ENCODE data around the gene TREX2. TPM values are rescaled to one million over a fixed set of nuclear protein-coding genes. Genes with fewer than 3 reads are reported as not detected.

TREX2 gene
- total and polyA plus RNA-seq, 2 of the 8 experiments (the other 6 are each of a cell fraction or from before 2014, with no cell fraction given), result 0.71 to 0.80 TPM

GRCh38 chrX:153398275-153398960, 47.4 kb downstream of the TREX2 start:
- Histone ChIP-seq H3K14ac (ENCODE audit: insufficient read length) (no peak overlapping the region), H3K27me3 (replicated peaks in 1 of 4; ENCODE audit: control insufficient read depth in 3 of 4, extremely low read depth in 1 of 4, insufficient read depth in 3 of 4, low read length in 3 of 4) (no peaks in the 10 kb centered on the region), H2BK5ac (ENCODE audit: low read depth, low read length) (no peak overlapping the region), H3K4me3 (ENCODE audit: extremely low read depth in 1 of 4, insufficient read depth in 2 of 4, low read depth in 3 of 4, low read length in 4 of 4) (no peak overlapping the region), H3K23me2 (ENCODE audit: low read depth, low read length) (no peaks in the 10 kb centered on the region), H3K79me2 (ENCODE audit: control insufficient read depth in 1 of 2, insufficient read depth in 2 of 2, low read length in 2 of 2) (no peaks in the 10 kb centered on the region), H2BK12ac (ENCODE audit: low read depth, low read length) (no peak overlapping the region), H3K4me2 (ENCODE audit: insufficient read depth in 1 of 2, low read depth in 2 of 2, low read length in 2 of 2) (no peak overlapping the region), H2BK20ac (ENCODE audit: low read length) (no peak overlapping the region), H3K36me3 (ENCODE audit: control insufficient read depth in 2 of 4, insufficient read depth in 4 of 4, low read length in 3 of 4) (no peaks in the 10 kb centered on the region), H3K9me3 (ENCODE audit: insufficient read depth in 2 of 2, low read depth in 1 of 2, low read length in 1 of 2) (no peaks in the 10 kb centered on the region; a peak in 1 of 4 replicates), H4K20me1 (replicated peaks in 1 of 2; ENCODE audit: control insufficient read depth in 1 of 2, insufficient read depth in 2 of 2, low read length in 2 of 2) (no peaks in the 10 kb centered on the region), H2AK5ac (ENCODE audit: low read depth, low read length) (no peak overlapping the region), H3K27ac (ENCODE audit: low read depth, low read length) (no peak overlapping the region), H3K56ac (replicated peaks; ENCODE audit: insufficient read length, low read depth, low read length) (no peak overlapping the region), H3K79me1 (ENCODE audit: low read depth, low read length) (no peaks in the 10 kb centered on the region), H2BK120ac (replicated peaks; ENCODE audit: low read depth, low read length) (no peak overlapping the region), H3K18ac (ENCODE audit: extremely low read depth, low read length) (no peak overlapping the region), H3K23ac (ENCODE audit: insufficient read length) (no peak overlapping the region), H4K8ac (ENCODE audit: extremely low read depth, insufficient read depth, low read length) (no peak overlapping the region), H4K91ac (replicated peaks; ENCODE audit: insufficient read length, low read length) (no peak overlapping the region), H2AFZ (ENCODE audit: low read length) (no peak overlapping the region), H4K5ac (ENCODE audit: insufficient read length, low read depth, low read length) (no peak overlapping the region), H2BK15ac (ENCODE audit: low read length) (no peak overlapping the region), H3K9ac (replicated peaks in 1 of 4; ENCODE audit: extremely low read depth in 1 of 4, low read depth in 3 of 4, low read length in 3 of 4) (no peak overlapping the region), H3K4ac (replicated peaks; ENCODE audit: insufficient read length, low read depth, low read length) (no peak overlapping the region), H3K4me1 (replicated peaks in 1 of 4; ENCODE audit: control insufficient read depth in 3 of 4, insufficient read depth in 4 of 4, low read length in 3 of 4) (no peaks in the 10 kb centered on the region)
- no peak for FAIRE-seq
- TF ChIP-seq TAF7 (optimal IDR thresholded peaks at IDR 0.05; ENCODE audit: borderline replicate concordance, low read depth, low read length) (no peak), SP2 (IDR thresholded peaks at IDR 0.05; ENCODE audit: low read length) (no peak), BACH1 (IDR thresholded peaks at IDR 0.05; ENCODE audit: low read length) (no peak), SUZ12 (IDR thresholded peaks at IDR 0.05; ENCODE audit: low read length) (no peak), TCF12 (IDR thresholded peaks at IDR 0.05; ENCODE audit: low read depth, low read length) (no peak), GABPA (IDR thresholded peaks at IDR 0.05; ENCODE audit: borderline replicate concordance, insufficient read depth, low read length) (no peak)
- CTCF ChIA-PET (ENCODE audit: partially characterized antibody), result interaction anchor here (0.9 to 1.6 kb wide), 3 partner anchors 10 to 457 kb away, joined by 3 to 5 read pairs (median 3); no protein-coding TSS in a partner anchor
- WGBS, 2 experiments (ENCODE audit: extremely low coverage in 1 of 2, insufficient coverage in 1 of 2, insufficient read length in 1 of 2, insufficient replicate concordance in 2 of 2, low coverage in 1 of 2, low lambda C conversion rate in 2 of 2, missing lambda C conversion rate in 1 of 2), result 85% methylated on average over 6 of the region's 17 CpGs; no CpG with 5 or more reads in 1 of the 2 experiments
- POLR2A ChIA-PET (ENCODE audit: partially characterized antibody), result no interaction called here
- DNase-seq (ENCODE audit: low read depth in 1 of 2, low spot score in 2 of 2), result no peak

Measured in H1 (cell line).